Neural progenitor cell (in vitro differentiated cells): Measurements from ENCODE around the gene LPCAT3. TPM values are rescaled to one million over a fixed set of nuclear protein-coding genes. Genes with fewer than 3 reads are reported as not detected.

Source experiments
- DNase-seq: peaks from one replicate; pipeline ENCODE4 v3.0.0-alpha.2; 2016; ENCODE audit warnings: low spot score
- H2AFZ ChIP-seq: fragments of 200-600 bp; sonication (generic); replicated peaks from 2 replicates; pipeline ENCODE4 v1.6.1; 2016; ENCODE audit warnings: antibody characterized with exemption
- H3F3A ChIP-seq: fragments of 200-600 bp; sonication (generic); 2 replicates; pipeline ENCODE4 v1.6.1; 2016; ENCODE audit warnings: antibody characterized with exemption, low read depth
- H3K27ac ChIP-seq: fragments of 200-600 bp; sonication (generic); 2 replicates; pipeline ENCODE4 v1.5.1; 2016; ENCODE audit warnings: mild to moderate bottlenecking
- H3K27me3 ChIP-seq: fragments of 200-600 bp; sonication (generic); 2 replicates; pipeline ENCODE4 v1.6.1; 2016; ENCODE audit warnings: mild to moderate bottlenecking, moderate library complexity
- H3K36me3 ChIP-seq: fragments of 200-600 bp; sonication (generic); 2 replicates; pipeline ENCODE4 v1.5.1; 2016
- H3K4me1 ChIP-seq: fragments of 200-600 bp; sonication (generic); 2 replicates; pipeline ENCODE4 v1.6.1; 2016; ENCODE audit warnings: mixed run types
- H3K4me2 ChIP-seq: fragments of 200-600 bp; sonication (generic); 2 replicates; pipeline ENCODE4 v1.6.1; 2016
- H3K4me3 ChIP-seq: fragments of 200-600 bp; sonication (generic); 2 replicates; pipeline ENCODE4 v1.5.1; 2016
- H3K79me2 ChIP-seq: fragments of 200-600 bp; sonication (generic); 2 replicates; pipeline ENCODE4 v1.6.1; 2016; ENCODE audit warnings: low read depth
- H3K9ac ChIP-seq: fragments of 200-600 bp; sonication (generic); 2 replicates; pipeline ENCODE4 v1.6.1; 2016
- H3K9me3 ChIP-seq: fragments of 200-600 bp; sonication (generic); 2 replicates; pipeline ENCODE4 v1.5.1; 2016; ENCODE audit warnings: low read depth
- H4K20me1 ChIP-seq: fragments of 200-600 bp; sonication (generic); 2 replicates; pipeline ENCODE4 v1.6.1; 2016; ENCODE audit warnings: low read depth
- H3K27ac Mint-ChIP-seq: 3 replicates; pipeline ENCODE4 v1.8.0; 2021; ENCODE audit warnings: mixed read lengths
- H3K27me3 Mint-ChIP-seq: 2 replicates; pipeline ENCODE4 v1.8.0; 2022; ENCODE audit warnings: low read depth, mild to moderate bottlenecking, inconsistent platforms, moderate library complexity, mixed read lengths; ENCODE audit not compliant: insufficient read depth
- H3K36me3 Mint-ChIP-seq: 3 replicates; pipeline ENCODE4 v1.8.0; 2021; ENCODE audit warnings: mixed read lengths
- H3K4me1 Mint-ChIP-seq: 3 replicates; pipeline ENCODE4 v1.8.0; 2021; ENCODE audit warnings: mixed read lengths
- H3K4me3 Mint-ChIP-seq: 3 replicates; pipeline ENCODE4 v1.8.0; 2021; ENCODE audit warnings: mild to moderate bottlenecking, moderate library complexity, mixed read lengths
- H3K9me3 Mint-ChIP-seq: 3 replicates; pipeline ENCODE4 v1.8.0; 2020; ENCODE audit warnings: mixed read lengths
- EZH2 ChIP-seq: fragments of 200-600 bp; sonication (generic); IDR thresholded peaks from 2 replicates; pipeline ENCODE4 v1.6.1; 2017; ENCODE audit warnings: antibody characterized with exemption, mild to moderate bottlenecking, moderate library complexity
- EZH2phosphoT487 ChIP-seq: fragments of 200-600 bp; sonication (generic); IDR thresholded peaks from 2 replicates; pipeline ENCODE4 v1.6.1; 2017; ENCODE audit warnings: antibody characterized with exemption
- total RNA-seq: library from RNA; depleted of rRNA; stranded (reverse); fragments of >200 nt; gene quantifications from 2 replicates; pipeline ENCODE4 v1.2.3, GENCODE V29; 2015; ENCODE audit warnings: low replicate concordance
- TF ChIP-seq, protein P1 (sequence below): fragments of 200-600 bp; sonication (generic); IDR thresholded peaks from 2 replicates; pipeline ENCODE4 v1.5.1; 2017; ENCODE audit warnings: antibody characterized with exemption, mild to moderate bottlenecking

The LPCAT3 gene
- total RNA-seq, 1 donor from 2014 or later = 18.1 TPM

DNA sequence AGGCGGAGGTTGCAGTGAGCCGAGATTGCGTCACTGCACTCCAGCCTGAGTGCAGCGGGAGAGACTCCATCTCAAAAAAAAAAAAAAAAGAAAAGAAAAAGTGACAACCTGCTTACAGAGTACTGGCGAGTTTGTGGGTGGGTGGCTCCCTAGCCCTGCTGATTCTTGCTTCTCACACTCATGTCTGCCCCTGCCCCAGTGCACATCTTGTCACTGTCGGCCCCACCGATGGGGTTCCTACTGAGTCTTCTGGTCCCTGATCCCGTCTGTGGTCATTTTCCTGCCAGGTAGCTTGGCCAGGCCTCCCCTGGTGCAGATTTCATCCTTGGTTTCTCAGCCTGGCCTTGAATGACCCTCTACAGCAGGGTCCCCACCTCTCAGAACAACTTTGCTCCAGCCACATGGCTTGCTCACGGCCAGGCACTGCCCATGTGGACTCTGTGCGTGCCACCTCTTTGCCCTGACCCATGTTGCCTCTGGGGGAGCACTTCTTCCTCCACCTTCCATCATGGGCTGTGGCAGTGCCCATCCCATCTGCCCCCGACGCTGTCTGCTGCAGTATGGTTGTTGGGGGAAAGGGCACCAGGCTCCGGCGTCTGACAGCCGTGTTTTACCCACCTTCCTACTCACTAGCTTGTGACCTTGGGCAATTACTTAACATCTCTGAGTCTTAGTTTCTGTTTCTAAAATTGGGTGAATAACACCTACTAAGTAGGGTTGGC lies 69.2 kb downstream of the LPCAT3 start:
- Mint-ChIP-seq H3K4me3 (peak overlapping the region; percentile 38), H3K9me3 (no peaks in the 10 kb centered on the region), H3K27ac (no peak overlapping the region), H3K4me1 (peaks cover 41% of the 10 kb centered on the region), H3K27me3 (peaks cover 7% of the 10 kb centered on the region), H3K36me3 (peaks cover 6% of the 10 kb centered on the region)
- H3K4me2 ChIP-seq = no peak overlapping the region
- no peak for TF ChIP-seq EZH2phosphoT487
- TF ChIP-seq EZH2 = no peak
- TF ChIP-seq, protein P1, sequence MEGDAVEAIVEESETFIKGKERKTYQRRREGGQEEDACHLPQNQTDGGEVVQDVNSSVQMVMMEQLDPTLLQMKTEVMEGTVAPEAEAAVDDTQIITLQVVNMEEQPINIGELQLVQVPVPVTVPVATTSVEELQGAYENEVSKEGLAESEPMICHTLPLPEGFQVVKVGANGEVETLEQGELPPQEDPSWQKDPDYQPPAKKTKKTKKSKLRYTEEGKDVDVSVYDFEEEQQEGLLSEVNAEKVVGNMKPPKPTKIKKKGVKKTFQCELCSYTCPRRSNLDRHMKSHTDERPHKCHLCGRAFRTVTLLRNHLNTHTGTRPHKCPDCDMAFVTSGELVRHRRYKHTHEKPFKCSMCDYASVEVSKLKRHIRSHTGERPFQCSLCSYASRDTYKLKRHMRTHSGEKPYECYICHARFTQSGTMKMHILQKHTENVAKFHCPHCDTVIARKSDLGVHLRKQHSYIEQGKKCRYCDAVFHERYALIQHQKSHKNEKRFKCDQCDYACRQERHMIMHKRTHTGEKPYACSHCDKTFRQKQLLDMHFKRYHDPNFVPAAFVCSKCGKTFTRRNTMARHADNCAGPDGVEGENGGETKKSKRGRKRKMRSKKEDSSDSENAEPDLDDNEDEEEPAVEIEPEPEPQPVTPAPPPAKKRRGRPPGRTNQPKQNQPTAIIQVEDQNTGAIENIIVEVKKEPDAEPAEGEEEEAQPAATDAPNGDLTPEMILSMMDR = no peak
- no peak overlapping the region for H3K9ac ChIP-seq
- peaks cover 10% of the 10 kb centered on the region for H3K79me2 ChIP-seq
- no peak overlapping the region for H3K27ac ChIP-seq
- H3K36me3 ChIP-seq = no peaks in the 10 kb centered on the region
- peaks cover 11% of the 10 kb centered on the region for H4K20me1 ChIP-seq
- H3K4me1 ChIP-seq = peaks cover 20% of the 10 kb centered on the region
- no peak overlapping the region for H2AFZ ChIP-seq
- H3F3A ChIP-seq = peaks cover 33% of the 10 kb centered on the region
- no peaks in the 10 kb centered on the region for H3K27me3 ChIP-seq
- H3K9me3 ChIP-seq = no peaks in the 10 kb centered on the region
- no peak for DNase-seq
- no peak overlapping the region for H3K4me3 ChIP-seq

DNA sequence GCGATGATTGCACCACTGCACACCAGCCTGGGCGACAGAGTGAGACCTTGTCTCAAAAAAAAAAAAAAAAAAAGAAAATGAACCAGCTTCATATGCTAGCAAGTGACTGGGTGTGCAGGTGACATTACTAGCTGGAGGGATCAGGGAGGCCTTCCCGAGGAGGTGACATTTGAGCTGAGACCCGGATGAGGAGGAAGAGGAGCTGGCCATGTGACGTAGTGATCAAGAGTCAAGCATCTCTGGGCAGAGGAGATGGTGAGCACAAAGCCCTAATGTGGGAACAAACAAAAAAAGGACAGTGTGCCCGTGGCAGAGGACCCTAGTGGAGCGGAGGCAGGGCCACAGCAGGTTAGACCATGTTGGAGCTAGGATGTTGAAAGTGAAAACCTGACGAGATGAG lies 70.7 kb downstream of the LPCAT3 start:
- peaks cover 47% of the 10 kb centered on the region for H3F3A ChIP-seq
- Mint-ChIP-seq H3K36me3 (peaks cover 6% of the 10 kb centered on the region), H3K4me1 (peaks cover 43% of the 10 kb centered on the region), H3K4me3 (no peak overlapping the region), H3K27ac (no peak overlapping the region), H3K9me3 (no peaks in the 10 kb centered on the region), H3K27me3 (peaks cover 11% of the 10 kb centered on the region)
- no peak overlapping the region for H3K4me3 ChIP-seq
- no peak for DNase-seq
- TF ChIP-seq EZH2phosphoT487 = no peak
- TF ChIP-seq EZH2 = no peak
- TF ChIP-seq, protein P1 = no peak
- H3K27me3 ChIP-seq = no peaks in the 10 kb centered on the region
- peaks cover 11% of the 10 kb centered on the region for H4K20me1 ChIP-seq
- no peak overlapping the region for H3K27ac ChIP-seq
- no peaks in the 10 kb centered on the region for H3K9me3 ChIP-seq
- peaks cover 20% of the 10 kb centered on the region for H3K4me1 ChIP-seq
- H3K4me2 ChIP-seq = no peak overlapping the region
- H3K79me2 ChIP-seq = peaks cover 10% of the 10 kb centered on the region
- no peaks in the 10 kb centered on the region for H3K36me3 ChIP-seq
- H3K9ac ChIP-seq = no peak overlapping the region
- no peak overlapping the region for H2AFZ ChIP-seq

DNA sequence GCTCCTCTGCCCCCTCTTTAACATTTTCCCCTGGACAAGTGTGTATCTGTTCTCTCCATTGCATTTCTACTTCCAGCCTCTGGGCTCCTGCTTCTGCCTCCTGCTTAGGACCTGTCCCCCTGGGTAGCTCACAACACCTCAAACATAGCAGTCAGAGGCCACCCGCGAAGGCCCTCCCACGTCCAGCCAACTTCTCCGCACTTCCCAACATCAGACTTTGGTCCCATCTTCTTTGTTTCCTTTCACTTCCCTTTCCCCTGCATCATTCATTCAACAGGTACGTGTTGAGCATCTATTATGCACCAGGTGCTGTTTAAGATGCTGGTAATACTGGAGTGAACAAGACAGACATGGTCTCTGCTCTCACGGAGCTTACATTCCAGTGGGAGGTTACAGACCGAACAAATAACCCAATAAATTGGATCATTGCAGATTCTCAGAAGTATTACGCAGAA lies 71.3 kb downstream of the LPCAT3 start:
- Mint-ChIP-seq H3K27ac (peak overlapping the region; percentile 15), H3K9me3 (no peaks in the 10 kb centered on the region), H3K4me1 (peaks cover 44% of the 10 kb centered on the region), H3K4me3 (peak overlapping the region; percentile 55), H3K36me3 (peaks cover 8% of the 10 kb centered on the region), H3K27me3 (peaks cover 16% of the 10 kb centered on the region)
- no peak for DNase-seq
- Histone ChIP-seq H3F3A (peaks cover 54% of the 10 kb centered on the region), H3K9me3 (no peaks in the 10 kb centered on the region), H3K9ac (no peak overlapping the region), H2AFZ (no peak overlapping the region), H3K27ac (no peak overlapping the region), H4K20me1 (peaks cover 11% of the 10 kb centered on the region), H3K27me3 (no peaks in the 10 kb centered on the region), H3K36me3 (no peaks in the 10 kb centered on the region), H3K4me2 (peak overlapping the region; percentile 72), H3K4me1 (peaks cover 20% of the 10 kb centered on the region), H3K79me2 (peaks cover 10% of the 10 kb centered on the region), H3K4me3 (peak overlapping the region; percentile 40)
- TF ChIP-seq EZH2 = no peak
- no peak for TF ChIP-seq EZH2phosphoT487
- TF ChIP-seq, protein P1 = no peak
